Measurements from ENCODE around the gene BCAP31. TPM values are rescaled to one million over a fixed set of nuclear protein-coding genes. Genes with fewer than 3 reads are reported as not detected.
"Not testable (repeated sequence)": the region's sequence is repeated elsewhere in the genome, so short reads cannot be mapped to it uniquely, and the experiment has no call there.

The BCAP31 gene
- total RNA-seq, 1 experiment from 2014 or later, result 371 TPM

DNA sequence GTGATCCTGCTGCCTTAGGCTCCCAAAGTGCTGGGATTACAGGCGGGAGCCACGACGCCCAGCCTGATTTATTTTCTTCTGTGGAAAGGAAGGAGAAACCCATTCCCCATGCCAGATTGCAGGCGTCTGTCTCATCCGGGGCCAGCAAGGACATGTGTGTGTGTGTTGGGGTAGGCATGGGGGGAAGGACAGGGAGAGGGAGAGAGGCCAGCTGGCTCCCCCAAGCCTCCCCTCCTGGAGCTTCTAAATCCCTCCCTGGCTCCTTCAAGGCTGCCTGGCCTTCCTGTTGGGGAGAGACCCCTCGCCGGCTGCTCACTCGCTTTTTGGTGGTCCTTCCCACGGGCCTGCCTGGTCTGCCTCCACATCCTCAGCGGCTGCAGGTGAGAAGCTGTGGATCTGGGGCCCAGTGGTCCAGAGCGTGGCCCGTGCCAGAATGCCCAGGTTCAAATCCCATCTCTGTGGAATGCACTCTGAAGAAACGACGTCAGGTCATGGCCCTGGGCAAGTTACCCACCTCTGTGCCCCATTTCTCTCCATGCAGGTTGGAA, 38.5 kb upstream of the BCAP31 start:
- intact Hi-C loops (cut with micrococcal nuclease; ENCODE audit: unreplicated experiment), result loop anchor here (5.0 kb wide), 1 partner anchor 185 kb away; no protein-coding TSS in a partner anchor
- no peaks in the 10 kb centered on the region for H3K9me3 Mint-ChIP-seq (ENCODE audit: low read depth, unreplicated experiment)
- H3K27me3 Mint-ChIP-seq (ENCODE audit: unreplicated experiment), result no peaks in the 10 kb centered on the region
- TF ChIP-seq, protein P1, sequence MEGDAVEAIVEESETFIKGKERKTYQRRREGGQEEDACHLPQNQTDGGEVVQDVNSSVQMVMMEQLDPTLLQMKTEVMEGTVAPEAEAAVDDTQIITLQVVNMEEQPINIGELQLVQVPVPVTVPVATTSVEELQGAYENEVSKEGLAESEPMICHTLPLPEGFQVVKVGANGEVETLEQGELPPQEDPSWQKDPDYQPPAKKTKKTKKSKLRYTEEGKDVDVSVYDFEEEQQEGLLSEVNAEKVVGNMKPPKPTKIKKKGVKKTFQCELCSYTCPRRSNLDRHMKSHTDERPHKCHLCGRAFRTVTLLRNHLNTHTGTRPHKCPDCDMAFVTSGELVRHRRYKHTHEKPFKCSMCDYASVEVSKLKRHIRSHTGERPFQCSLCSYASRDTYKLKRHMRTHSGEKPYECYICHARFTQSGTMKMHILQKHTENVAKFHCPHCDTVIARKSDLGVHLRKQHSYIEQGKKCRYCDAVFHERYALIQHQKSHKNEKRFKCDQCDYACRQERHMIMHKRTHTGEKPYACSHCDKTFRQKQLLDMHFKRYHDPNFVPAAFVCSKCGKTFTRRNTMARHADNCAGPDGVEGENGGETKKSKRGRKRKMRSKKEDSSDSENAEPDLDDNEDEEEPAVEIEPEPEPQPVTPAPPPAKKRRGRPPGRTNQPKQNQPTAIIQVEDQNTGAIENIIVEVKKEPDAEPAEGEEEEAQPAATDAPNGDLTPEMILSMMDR (IDR thresholded peaks at IDR 0.05; ENCODE audit: unreplicated experiment), result no peak
- H3K27ac Mint-ChIP-seq (ENCODE audit: unreplicated experiment), result no peak overlapping the region
- no TSS peak for BruUV-seq (replicated peaks)
- no peak for DNase-seq
- H3K4me1 Mint-ChIP-seq (ENCODE audit: low read depth, unreplicated experiment), result peaks cover 11% of the 10 kb centered on the region
- peaks cover 25% of the 10 kb centered on the region for H3K36me3 Mint-ChIP-seq (ENCODE audit: insufficient read depth, unreplicated experiment)
- H3K4me3 Mint-ChIP-seq (ENCODE audit: low read depth, unreplicated experiment), result no peak overlapping the region
- CTCF ChIA-PET, result no interaction called here

DNA sequence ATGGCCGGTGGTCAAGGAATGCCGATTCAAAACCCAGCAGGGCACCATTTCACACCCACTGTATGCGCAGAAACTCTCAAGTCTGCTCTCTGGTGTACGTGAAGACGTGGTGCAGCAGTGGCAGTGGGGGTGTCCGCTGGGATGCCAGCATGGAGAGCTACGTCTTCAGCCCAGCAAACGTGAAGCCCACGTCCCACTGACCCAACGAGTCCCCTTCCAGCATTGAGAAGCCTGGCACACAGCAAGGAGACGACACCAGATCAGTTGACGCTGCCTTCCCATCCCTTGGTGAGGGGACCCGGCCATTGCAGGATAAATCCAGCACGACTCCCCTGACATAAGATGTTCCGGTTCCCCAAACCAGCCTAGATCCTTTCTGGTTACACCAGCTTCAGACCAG, 37.7 kb upstream of the BCAP31 start:
- intact Hi-C loops (cut with micrococcal nuclease; ENCODE audit: unreplicated experiment), result loop anchor here (5.0 kb wide), 1 partner anchor 185 kb away; no protein-coding TSS in a partner anchor
- no peak for DNase-seq
- CTCF ChIA-PET, result no interaction called here
- H3K9me3 Mint-ChIP-seq (ENCODE audit: low read depth, unreplicated experiment), result no peaks in the 10 kb centered on the region
- peaks cover 9% of the 10 kb centered on the region for H3K4me1 Mint-ChIP-seq (ENCODE audit: low read depth, unreplicated experiment)
- BruUV-seq (replicated peaks), result no TSS peak
- H3K4me3 Mint-ChIP-seq (ENCODE audit: low read depth, unreplicated experiment), result no peak overlapping the region
- TF ChIP-seq, protein P1 (IDR thresholded peaks at IDR 0.05; ENCODE audit: unreplicated experiment), result no peak
- H3K27ac Mint-ChIP-seq (ENCODE audit: unreplicated experiment), result no peak overlapping the region
- no peaks in the 10 kb centered on the region for H3K27me3 Mint-ChIP-seq (ENCODE audit: unreplicated experiment)
- H3K36me3 Mint-ChIP-seq (ENCODE audit: insufficient read depth, unreplicated experiment), result peaks cover 23% of the 10 kb centered on the region

DNA sequence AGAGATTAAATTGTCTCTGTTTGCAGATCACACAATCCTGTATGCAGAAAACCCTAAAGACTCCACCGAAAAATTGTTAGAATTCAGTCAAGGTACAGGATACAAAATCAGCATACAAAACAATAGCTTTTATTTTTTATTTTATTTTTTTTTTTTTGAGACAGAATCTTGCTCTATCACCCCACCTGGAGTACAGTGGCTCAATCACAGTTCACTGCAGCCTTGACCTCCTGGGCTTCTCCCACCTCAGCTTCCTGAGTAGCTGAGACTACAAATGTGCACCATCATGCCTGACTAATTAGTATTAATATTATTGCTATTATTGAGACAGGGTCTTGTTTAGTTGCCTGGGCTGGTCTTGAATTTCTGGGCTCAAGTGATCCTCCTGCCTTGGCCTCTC, 30.9 kb upstream of the BCAP31 start:
- intact Hi-C loops (cut with micrococcal nuclease; ENCODE audit: unreplicated experiment), result no loop called here
- Mint-ChIP-seq H3K9me3 (ENCODE audit: low read depth, unreplicated experiment) (no peaks in the 10 kb centered on the region), H3K36me3 (ENCODE audit: insufficient read depth, unreplicated experiment) (no peaks in the 10 kb centered on the region)

DNA sequence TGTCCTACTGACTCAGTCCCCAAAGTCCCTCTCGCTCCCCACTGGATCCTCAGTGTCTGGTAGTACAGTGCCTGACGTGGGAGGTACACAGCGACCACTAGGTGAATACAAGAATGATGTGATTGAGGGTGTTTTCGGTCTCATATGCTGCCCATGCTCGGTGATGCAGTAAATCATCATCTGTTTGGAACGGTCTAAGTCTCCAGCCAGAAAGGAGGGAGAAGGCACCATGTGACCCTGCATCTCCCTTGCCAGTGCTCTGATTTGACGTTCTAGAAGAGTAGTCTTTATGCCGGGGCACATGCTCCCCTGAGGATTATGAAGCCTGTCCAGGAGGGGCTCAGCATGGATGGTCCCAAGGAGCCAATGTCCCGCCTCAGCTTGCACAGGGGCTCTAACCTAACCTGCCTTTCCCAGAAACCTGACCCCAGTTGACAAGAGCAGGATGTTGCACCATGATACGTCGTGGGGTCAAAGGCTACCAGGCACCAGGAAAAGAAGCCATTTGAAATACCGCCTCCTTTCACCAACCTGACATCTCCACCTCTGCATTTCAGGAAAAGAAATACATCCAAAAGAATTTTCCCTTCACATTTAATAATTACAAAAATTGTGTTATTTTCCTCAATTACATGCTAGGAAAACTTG, 26.1 kb upstream of the BCAP31 start:
- TF ChIP-seq, protein P1 (IDR thresholded peaks at IDR 0.05; ENCODE audit: unreplicated experiment), result no peak
- Mint-ChIP-seq H3K4me3 (ENCODE audit: low read depth, unreplicated experiment) (no peak overlapping the region), H3K4me1 (ENCODE audit: low read depth, unreplicated experiment) (no peaks in the 10 kb centered on the region), H3K27ac (ENCODE audit: unreplicated experiment) (no peak overlapping the region), H3K36me3 (ENCODE audit: insufficient read depth, unreplicated experiment) (no peaks in the 10 kb centered on the region), H3K27me3 (ENCODE audit: unreplicated experiment) (no peaks in the 10 kb centered on the region), H3K9me3 (ENCODE audit: low read depth, unreplicated experiment) (no peaks in the 10 kb centered on the region)
- intact Hi-C loops (cut with micrococcal nuclease; ENCODE audit: unreplicated experiment), result no loop called here
- CTCF ChIA-PET, result no interaction called here
- BruUV-seq (replicated peaks), result no TSS peak
- no peak for DNase-seq

More for the DNA sequence above, 30.9 kb upstream of the BCAP31 start:
- BruUV-seq (replicated peaks), result no TSS peak
- CTCF ChIA-PET, result interaction anchor here (0.7 kb wide), 1 partner anchor 785 kb away, joined by 5 read pairs; no protein-coding TSS in a partner anchor
- DNase-seq, result no peak
- H3K4me3 Mint-ChIP-seq (ENCODE audit: low read depth, unreplicated experiment), result no peak overlapping the region
- H3K27me3 Mint-ChIP-seq (ENCODE audit: unreplicated experiment), result no peaks in the 10 kb centered on the region
- H3K4me1 Mint-ChIP-seq (ENCODE audit: low read depth, unreplicated experiment), result no peaks in the 10 kb centered on the region
- TF ChIP-seq, protein P1 (IDR thresholded peaks at IDR 0.05; ENCODE audit: unreplicated experiment), result no peak
- no peak overlapping the region for H3K27ac Mint-ChIP-seq (ENCODE audit: unreplicated experiment)

DNA sequence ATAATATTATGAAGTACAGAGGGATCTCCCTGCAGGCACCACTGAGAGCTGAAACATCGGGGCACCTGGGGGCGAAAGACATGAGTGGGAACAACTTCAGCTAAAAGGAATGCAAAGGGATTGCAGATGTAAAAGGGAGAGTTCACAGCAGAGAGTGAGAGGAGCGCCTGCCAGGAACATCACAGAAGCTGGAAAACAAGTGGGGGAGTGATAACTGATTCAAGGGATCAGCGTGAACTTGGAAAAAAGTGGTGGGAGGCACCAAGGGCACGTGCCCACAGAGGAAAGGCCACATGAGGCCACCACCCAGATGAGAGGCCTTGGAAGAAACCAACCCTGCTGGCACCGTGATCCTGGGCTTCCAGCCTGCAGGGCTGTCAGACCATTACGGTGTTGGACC, 24.8 kb upstream of the BCAP31 start:
- H3K36me3 Mint-ChIP-seq (ENCODE audit: insufficient read depth, unreplicated experiment); intact Hi-C loops (cut with micrococcal nuclease; ENCODE audit: unreplicated experiment); DNase-seq; H3K9me3 Mint-ChIP-seq (ENCODE audit: low read depth, unreplicated experiment); CTCF ChIA-PET; BruUV-seq (replicated peaks); H3K27me3 Mint-ChIP-seq (ENCODE audit: unreplicated experiment); H3K4me3 Mint-ChIP-seq (ENCODE audit: low read depth, unreplicated experiment); H3K27ac Mint-ChIP-seq (ENCODE audit: unreplicated experiment); H3K4me1 Mint-ChIP-seq (ENCODE audit: low read depth, unreplicated experiment): not testable (repeated sequence)

DNA sequence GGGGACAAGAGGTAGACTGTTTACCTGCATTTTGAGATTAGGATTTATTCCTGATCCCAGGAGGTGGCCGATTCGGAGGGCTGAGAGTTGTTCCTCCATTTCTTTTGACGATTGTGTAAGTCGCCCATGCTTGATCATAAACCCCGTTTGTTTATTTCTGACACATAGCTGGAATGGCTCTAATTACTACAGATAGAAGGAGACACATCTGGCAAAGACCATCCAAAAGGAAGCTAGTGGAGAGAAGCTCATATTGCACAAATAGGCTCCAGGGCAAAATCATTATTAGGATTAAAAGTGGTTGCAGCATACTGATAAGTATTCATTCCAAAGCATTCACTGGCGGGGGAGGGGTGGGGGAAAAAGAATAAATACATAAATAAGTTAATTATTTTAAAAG, 22.8 kb upstream of the BCAP31 start:
- H3K36me3 Mint-ChIP-seq (ENCODE audit: insufficient read depth, unreplicated experiment); H3K27ac Mint-ChIP-seq (ENCODE audit: unreplicated experiment); H3K9me3 Mint-ChIP-seq (ENCODE audit: low read depth, unreplicated experiment); BruUV-seq (replicated peaks); H3K4me3 Mint-ChIP-seq (ENCODE audit: low read depth, unreplicated experiment); H3K27me3 Mint-ChIP-seq (ENCODE audit: unreplicated experiment); DNase-seq; CTCF ChIA-PET; intact Hi-C loops (cut with micrococcal nuclease; ENCODE audit: unreplicated experiment); H3K4me1 Mint-ChIP-seq (ENCODE audit: low read depth, unreplicated experiment): not testable (repeated sequence)

All from Calu3 (cell line).